Endometrial microvascular endothelial cells (primary cell): ENCODE measurements around the gene THBD. TPM values are rescaled to one million over a fixed set of nuclear protein-coding genes. Genes with fewer than 3 reads are reported as not detected.

Experiments used
- in situ Hi-C: cut with HindIII; loops from 2 replicates; pipeline ENCODE4 v1.10.0; 2017; ENCODE audit warnings: low sequenced_read_pairs, low pct_unique_long_range_greater_than_20kb; ENCODE audit errors: inconsistent ontology term
- total RNA-seq: library from RNA; depleted of rRNA; stranded (reverse); fragments of >200 nt; gene quantifications from one replicate; pipeline ENCODE4 v1.2.3, GENCODE V29; 2015; ENCODE audit errors: inconsistent ontology term

Gene THBD
- total RNA-seq, 1 donor from 2014 or later = 12.7 TPM

- in situ Hi-C loops = no loop called here
Observed at GRCh38 chr20:23085436-23086055, 36.1 kb upstream of the THBD start.

- in situ Hi-C loops = no loop called here
Observed at GRCh38 chr20:23084845-23085365, 35.4 kb upstream of the THBD start.

- in situ Hi-C loops = no loop called here
Observed at GRCh38 chr20:23084282-23084844, 34.9 kb upstream of the THBD start.

GRCh38 chr20:23083553-23084220 lies 34.2 kb upstream of the THBD start:
- in situ Hi-C loops = no loop called here

- in situ Hi-C loops = no loop called here
Observed at GRCh38 chr20:23082846-23083552, 33.5 kb upstream of the THBD start.

- in situ Hi-C loops = no loop called here
Observed at GRCh38 chr20:23081263-23081819, 31.9 kb upstream of the THBD start.

GRCh38 chr20:23080521-23080920 lies 31.0 kb upstream of the THBD start:
- in situ Hi-C loops = no loop called here

- in situ Hi-C loops = no loop called here
Observed at GRCh38 chr20:23079926-23080325, 30.5 kb upstream of the THBD start.

GRCh38 chr20:23079016-23079351 lies 29.5 kb upstream of the THBD start:
- in situ Hi-C loops = no loop called here

- in situ Hi-C loops = no loop called here
Observed at GRCh38 chr20:23078351-23079015, 29.0 kb upstream of the THBD start.

- in situ Hi-C loops = no loop called here
Observed at GRCh38 chr20:23077277-23077676, 27.8 kb upstream of the THBD start.

- in situ Hi-C loops = loop anchor here (25.0 kb wide), 1 partner anchor 188 kb away; no protein-coding TSS in a partner anchor
Observed at GRCh38 chr20:23074052-23074451, 24.6 kb upstream of the THBD start.

GRCh38 chr20:23072892-23073586 lies 23.6 kb upstream of the THBD start:
- in situ Hi-C loops = loop anchor here (25.0 kb wide), 1 partner anchor 189 kb away; no protein-coding TSS in a partner anchor

- in situ Hi-C loops = loop anchor here (25.0 kb wide), 1 partner anchor 190 kb away; no protein-coding TSS in a partner anchor
Observed at GRCh38 chr20:23071996-23072395, 22.5 kb upstream of the THBD start.

GRCh38 chr20:23071398-23071797 lies 21.9 kb upstream of the THBD start:
- in situ Hi-C loops = loop anchor here (25.0 kb wide), 1 partner anchor 191 kb away; no protein-coding TSS in a partner anchor

- in situ Hi-C loops = loop anchor here (25.0 kb wide), 1 partner anchor 193 kb away; no protein-coding TSS in a partner anchor
Observed at GRCh38 chr20:23069108-23069507, 19.6 kb upstream of the THBD start.

GRCh38 chr20:23068283-23068682 lies 18.8 kb upstream of the THBD start:
- in situ Hi-C loops = loop anchor here (25.0 kb wide), 1 partner anchor 194 kb away; no protein-coding TSS in a partner anchor

- in situ Hi-C loops = loop anchor here (25.0 kb wide), 1 partner anchor 196 kb away; no protein-coding TSS in a partner anchor
Observed at GRCh38 chr20:23066772-23067171, 17.3 kb upstream of the THBD start.
